AG04450 (cell line): ENCODE measurements around the gene ZMYND8. TPM values are rescaled to one million over a fixed set of nuclear protein-coding genes. Genes with fewer than 3 reads are reported as not detected.

Experiments
- CTCF ChIA-PET: fragments of 300-600, 350-600 bp; formaldehyde crosslinking; extraction: SDS; loops from one replicate; lab custom pipeline; 2022; ENCODE audit warnings: antibody characterized with exemption, inconsistent platforms; lab: Charles Lee
- POLR2A ChIA-PET: fragments of 350-600 bp; formaldehyde crosslinking; extraction: SDS; loops from one replicate; lab custom pipeline; 2021; ENCODE audit warnings: antibody characterized with exemption, inconsistent platforms; lab: Yijun Ruan, JAX
- DNase-seq: peaks from one replicate; pipeline ENCODE4 v3.0.0-alpha.2; 2011; ENCODE audit warnings: low read depth, low spot score
- H3K27ac ChIP-seq: one replicate; pipeline ENCODE4 v1.5.1; 2012; ENCODE audit warnings: low read depth, low read length, control low read depth
- H3K27me3 ChIP-seq: one replicate; pipeline ENCODE4 v1.6.0; 2012; ENCODE audit warnings: low read length; ENCODE audit not compliant: control insufficient read depth, insufficient read depth
- H3K4me3 ChIP-seq: 2 replicates; pipeline ENCODE4 v1.5.1; 2011; ENCODE audit warnings: mild to moderate bottlenecking, low read depth, low read length, control low read depth
- H3K9me3 ChIP-seq: 2 replicates; pipeline ENCODE4 v1.5.1; 2012; ENCODE audit warnings: low read length; ENCODE audit not compliant: control insufficient read depth, insufficient read depth
- polyA plus RNA-seq: library from polyadenylated mRNA; depleted of rRNA; stranded (reverse); fragments of >200 nt; gene quantifications from 2 replicates; pipeline ENCODE4 v1.2.3, GENCODE V29; 2011
- TF ChIP-seq, protein P1 (sequence below): IDR thresholded peaks from 2 replicates; pipeline ENCODE4 v1.5.1; 2011; ENCODE audit warnings: low read depth, low read length, control low read depth, inconsistent platforms

ZMYND8 gene
- polyA plus RNA-seq, 1 experiment: 23.1 TPM

DNA sequence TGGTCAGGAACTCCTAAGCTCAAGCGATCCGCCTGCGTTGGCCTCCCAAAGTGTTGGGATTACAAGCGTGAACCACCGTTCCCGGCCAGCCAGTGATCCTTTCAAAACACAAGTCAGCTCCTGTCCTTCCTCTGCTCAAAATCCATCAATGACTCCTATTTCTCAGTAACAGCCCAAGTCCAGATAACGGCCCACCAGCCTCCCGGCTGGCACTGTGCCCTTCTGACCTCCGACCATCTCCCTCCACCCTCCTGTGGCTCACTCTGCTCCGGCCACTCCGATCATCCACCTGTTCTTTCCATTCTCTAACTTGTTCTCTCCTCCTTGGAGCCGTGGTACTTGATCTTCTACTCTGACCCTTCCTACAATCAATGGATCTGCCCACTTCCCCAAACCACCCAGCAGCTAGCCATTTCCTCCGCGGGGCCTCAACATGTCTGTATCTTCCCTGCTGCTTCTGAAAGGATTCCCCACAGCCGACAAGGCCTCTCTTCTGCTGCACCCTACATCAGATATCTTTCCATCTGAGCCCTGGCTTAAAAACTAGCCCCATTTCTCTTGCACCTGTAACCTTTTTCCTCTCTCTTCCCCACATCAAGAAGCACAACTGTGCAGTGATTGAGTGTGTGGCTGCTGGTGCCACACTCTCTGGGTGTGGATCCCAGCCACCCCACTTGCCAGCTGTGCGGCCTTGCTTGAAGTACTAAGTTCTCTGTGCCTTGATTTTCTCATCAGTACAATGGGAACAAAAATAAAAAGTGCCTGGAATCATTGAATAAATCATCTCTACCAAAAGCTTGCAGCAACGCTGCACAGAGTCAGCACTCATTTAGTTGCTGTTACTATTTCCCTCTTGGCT lies 6.1 kb upstream of the ZMYND8 start:
- TF ChIP-seq, protein P1, sequence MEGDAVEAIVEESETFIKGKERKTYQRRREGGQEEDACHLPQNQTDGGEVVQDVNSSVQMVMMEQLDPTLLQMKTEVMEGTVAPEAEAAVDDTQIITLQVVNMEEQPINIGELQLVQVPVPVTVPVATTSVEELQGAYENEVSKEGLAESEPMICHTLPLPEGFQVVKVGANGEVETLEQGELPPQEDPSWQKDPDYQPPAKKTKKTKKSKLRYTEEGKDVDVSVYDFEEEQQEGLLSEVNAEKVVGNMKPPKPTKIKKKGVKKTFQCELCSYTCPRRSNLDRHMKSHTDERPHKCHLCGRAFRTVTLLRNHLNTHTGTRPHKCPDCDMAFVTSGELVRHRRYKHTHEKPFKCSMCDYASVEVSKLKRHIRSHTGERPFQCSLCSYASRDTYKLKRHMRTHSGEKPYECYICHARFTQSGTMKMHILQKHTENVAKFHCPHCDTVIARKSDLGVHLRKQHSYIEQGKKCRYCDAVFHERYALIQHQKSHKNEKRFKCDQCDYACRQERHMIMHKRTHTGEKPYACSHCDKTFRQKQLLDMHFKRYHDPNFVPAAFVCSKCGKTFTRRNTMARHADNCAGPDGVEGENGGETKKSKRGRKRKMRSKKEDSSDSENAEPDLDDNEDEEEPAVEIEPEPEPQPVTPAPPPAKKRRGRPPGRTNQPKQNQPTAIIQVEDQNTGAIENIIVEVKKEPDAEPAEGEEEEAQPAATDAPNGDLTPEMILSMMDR: no peak
- Histone ChIP-seq H3K27me3 (no peaks in the 10 kb centered on the region), H3K9me3 (no peaks in the 10 kb centered on the region), H3K27ac (no peak overlapping the region), H3K4me3 (no peak overlapping the region)
- CTCF ChIA-PET: interaction anchor here (0.9 to 10.7 kb wide), 3 partner anchors 21 to 89 kb away, joined by 3 to 68 read pairs (median 3); no protein-coding TSS in a partner anchor
- POLR2A ChIA-PET: interaction anchor here (0.6 kb wide), 1 partner anchor 48 kb away, joined by 5 read pairs; no protein-coding TSS in a partner anchor
- DNase-seq: no peak

DNA sequence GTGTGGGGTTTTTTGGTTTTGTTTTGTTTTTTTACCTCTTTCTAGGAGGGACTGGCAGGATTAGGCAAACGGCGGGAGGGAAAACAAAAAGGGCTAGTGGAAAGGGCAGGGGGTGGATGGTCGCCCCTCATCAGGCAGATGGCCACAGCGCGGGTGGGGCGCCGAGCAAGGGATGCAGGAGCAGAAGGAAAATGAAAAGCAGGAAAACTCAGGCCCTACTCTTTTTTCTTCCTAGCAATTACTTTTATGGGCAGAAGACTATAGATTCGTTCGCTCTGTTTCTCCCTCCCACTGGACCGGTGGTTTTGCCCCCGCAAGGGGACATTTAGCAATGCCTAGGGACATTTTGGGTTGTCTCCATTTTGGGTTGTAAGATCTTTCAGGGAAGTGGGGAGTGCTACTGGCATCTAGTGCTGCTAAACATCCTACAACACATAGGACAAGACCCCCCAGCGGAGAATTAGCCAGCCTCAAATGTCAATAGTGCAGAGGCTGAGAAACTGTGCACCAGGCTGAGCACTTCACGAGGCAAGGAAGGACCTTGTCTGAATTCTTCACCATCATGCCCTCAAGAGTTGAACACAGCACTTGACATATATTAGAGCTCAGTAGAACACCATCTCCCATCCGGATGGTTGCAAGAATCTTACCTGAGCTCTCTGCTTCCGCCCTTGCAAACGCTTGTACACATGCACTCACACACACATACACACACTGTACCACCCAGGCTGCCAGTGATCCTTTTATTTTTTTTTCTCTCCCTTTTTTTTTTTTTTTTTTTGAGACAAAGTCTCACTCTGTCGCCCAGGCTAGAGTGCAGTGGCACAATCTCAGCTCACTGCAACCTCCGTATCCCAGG lies 4.8 kb upstream of the ZMYND8 start:
- TF ChIP-seq, protein P1: no peak
- CTCF ChIA-PET: interaction anchor here (0.7 to 10.7 kb wide), 5 partner anchors 9 to 89 kb away, joined by 3 to 68 read pairs (median 3); no protein-coding TSS in a partner anchor
- H3K4me3 ChIP-seq: no peak overlapping the region; the same call in 1 of the 2 replicates

DNA sequence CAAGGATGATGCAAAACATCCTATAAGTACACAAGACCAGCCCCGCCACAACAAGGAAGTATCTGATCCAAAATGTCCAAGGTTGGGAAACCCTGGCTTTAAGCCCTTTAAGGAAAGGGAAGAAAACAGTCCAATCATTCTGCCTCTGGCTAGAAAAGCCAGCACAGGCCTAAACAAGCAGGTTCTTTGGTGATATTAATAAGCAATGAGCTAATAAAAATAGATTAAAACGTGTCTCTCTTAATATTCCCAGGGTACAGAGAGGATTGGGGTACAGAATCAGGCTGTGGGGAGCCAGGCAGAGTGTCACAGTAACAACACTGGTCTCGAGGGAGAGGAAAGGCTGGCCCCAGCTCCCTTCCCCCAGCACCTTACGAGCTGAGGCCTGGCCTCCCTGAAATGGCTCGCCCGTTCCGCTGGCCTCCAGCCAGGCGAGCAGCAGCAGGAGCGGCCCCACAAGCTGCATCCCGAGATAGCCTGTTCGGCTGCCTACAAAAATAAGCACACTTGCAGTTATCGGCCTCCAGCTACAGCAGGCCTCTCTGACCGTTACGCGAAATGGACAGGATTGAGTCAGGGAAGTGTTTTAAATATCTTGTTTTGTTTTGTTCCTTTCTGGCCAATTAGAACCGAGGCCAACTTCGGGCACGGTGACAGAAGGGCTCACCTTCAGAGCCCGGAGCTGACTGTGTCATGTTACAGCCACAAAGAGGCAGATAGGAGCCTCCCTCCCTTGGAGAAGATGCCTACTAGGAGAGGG lies 4.0 kb upstream of the ZMYND8 start:
- H3K27me3 ChIP-seq: no peaks in the 10 kb centered on the region
- H3K9me3 ChIP-seq: no peaks in the 10 kb centered on the region; the same call in 1 of the 2 replicates
- ChIA-PET CTCF (interaction anchor here (1.5 to 10.7 kb wide), 2 partner anchors 23 to 88 kb away, joined by 14 to 68 read pairs; no protein-coding TSS in a partner anchor), POLR2A (interaction anchor here (0.8 to 1.2 kb wide), 6 partner anchors 17 to 119 kb away, joined by 3 to 7 read pairs (median 4); no protein-coding TSS in a partner anchor)
- peak overlapping the region; percentile 1; the same call in 1 of the 2 replicates for H3K4me3 ChIP-seq
- TF ChIP-seq, protein P1: no peak
- peak; percentile 90 for DNase-seq
- peak overlapping the region; percentile 99 for H3K27ac ChIP-seq

More for the DNA sequence above, 4.8 kb upstream of the ZMYND8 start:
- Histone ChIP-seq H3K9me3 (no peaks in the 10 kb centered on the region; the same call in 1 of the 2 replicates), H3K27me3 (no peaks in the 10 kb centered on the region), H3K27ac (peak overlapping the region; percentile 99)
- no peak for DNase-seq
- POLR2A ChIA-PET: interaction anchor here (0.6 to 1.2 kb wide), 6 partner anchors 18 to 87 kb away, joined by 3 to 5 read pairs (median 4); no protein-coding TSS in a partner anchor

DNA sequence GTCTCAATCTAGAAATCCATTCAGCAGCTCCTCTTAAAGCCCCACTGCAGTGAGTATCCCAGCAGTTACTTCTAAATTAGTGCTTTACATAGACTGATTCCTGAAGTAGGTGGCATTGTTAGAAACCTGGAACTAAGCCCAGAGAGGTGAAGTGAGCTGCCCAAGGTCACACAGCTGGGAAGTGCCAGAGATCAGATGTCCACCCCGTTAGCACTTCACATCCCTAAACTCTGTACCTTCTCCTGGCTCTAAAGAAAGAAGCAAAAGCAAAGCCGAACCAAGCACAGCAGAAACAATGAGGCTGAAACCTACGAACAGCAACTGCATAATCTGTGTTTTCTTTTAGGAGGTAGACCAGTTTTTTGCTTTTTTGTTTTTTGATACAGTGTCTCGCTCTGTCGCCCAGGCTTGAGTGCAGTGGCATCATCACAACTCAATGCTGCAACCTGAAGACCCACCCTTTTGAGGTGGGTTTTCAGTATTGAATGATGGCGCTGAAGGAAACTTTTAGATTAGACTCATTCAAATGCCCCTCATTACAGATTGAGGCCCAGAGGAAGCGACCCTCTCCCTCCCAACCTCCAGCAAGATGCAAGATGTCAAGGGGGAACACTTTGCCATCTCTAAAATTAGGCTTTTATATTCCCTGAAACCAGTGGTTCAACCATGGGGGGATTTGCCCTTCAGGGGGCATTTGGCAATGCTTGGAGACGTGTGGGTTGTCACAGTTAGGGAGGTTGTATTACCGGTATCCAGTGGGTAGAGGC lies 3.2 kb upstream of the ZMYND8 start:
- Histone ChIP-seq H3K4me3 (no peak overlapping the region), H3K27me3 (no peaks in the 10 kb centered on the region), H3K9me3 (no peaks in the 10 kb centered on the region; the same call in 1 of the 2 replicates), H3K27ac (peak overlapping the region; percentile 99)
- DNase-seq: no peak
- POLR2A ChIA-PET: interaction anchor here (0.7 to 1.9 kb wide), 13 partner anchors 9 to 118 kb away, joined by 3 to 11 read pairs (median 5); no protein-coding TSS in a partner anchor
- TF ChIP-seq, protein P1: no peak
- CTCF ChIA-PET: interaction anchor here (1.4 to 10.7 kb wide), 3 partner anchors 24 to 106 kb away, joined by 3 to 68 read pairs (median 21); no protein-coding TSS in a partner anchor
